Measurements from ENCODE around the gene COQ8A.

COQ8A gene

DNA sequence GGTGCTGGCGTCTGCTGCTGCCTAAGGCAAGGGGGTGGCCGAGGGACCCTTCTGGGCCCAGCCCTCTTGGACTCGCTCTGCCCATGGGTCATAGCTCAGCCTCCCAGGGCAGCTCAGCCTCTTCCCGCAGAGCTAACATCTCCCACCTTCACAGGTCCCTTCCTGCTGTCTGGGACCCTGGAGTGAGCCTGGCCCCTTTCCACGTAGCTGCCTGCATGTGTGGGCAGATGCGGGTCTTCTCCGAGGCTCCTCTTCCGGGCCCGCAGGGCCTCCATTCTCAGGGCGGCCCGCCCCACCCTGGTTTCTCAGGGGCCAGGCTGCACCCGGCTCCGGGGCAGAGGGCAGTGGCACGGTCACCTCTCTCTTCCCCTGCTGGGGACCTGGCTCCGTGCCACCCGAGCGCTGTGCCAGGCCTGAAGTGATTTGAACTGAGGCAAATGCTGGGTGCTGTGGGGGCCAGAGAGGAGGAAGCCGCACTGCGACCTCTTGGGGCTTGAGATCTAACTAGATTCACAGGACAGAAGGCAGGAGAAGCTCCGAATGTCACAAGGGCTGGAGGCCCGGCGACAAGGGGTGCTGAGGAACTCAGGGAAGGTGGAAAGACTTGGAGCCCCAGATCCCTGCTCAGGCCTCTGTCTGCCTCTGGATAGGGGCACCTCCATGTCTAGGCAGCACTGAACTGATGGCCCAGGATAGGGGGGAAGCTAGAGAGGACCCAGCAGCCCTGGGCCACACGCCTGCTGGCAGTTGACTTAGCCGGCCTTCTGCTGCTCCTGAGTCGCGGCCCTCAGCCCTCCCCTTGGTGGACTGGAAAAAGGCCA lies 40.7 kb downstream of the COQ8A start:
- H3K4me3 ChIP-seq (ENCODE audit: low read depth, low read length): no peak overlapping the region
- TF ChIP-seq, protein P1, sequence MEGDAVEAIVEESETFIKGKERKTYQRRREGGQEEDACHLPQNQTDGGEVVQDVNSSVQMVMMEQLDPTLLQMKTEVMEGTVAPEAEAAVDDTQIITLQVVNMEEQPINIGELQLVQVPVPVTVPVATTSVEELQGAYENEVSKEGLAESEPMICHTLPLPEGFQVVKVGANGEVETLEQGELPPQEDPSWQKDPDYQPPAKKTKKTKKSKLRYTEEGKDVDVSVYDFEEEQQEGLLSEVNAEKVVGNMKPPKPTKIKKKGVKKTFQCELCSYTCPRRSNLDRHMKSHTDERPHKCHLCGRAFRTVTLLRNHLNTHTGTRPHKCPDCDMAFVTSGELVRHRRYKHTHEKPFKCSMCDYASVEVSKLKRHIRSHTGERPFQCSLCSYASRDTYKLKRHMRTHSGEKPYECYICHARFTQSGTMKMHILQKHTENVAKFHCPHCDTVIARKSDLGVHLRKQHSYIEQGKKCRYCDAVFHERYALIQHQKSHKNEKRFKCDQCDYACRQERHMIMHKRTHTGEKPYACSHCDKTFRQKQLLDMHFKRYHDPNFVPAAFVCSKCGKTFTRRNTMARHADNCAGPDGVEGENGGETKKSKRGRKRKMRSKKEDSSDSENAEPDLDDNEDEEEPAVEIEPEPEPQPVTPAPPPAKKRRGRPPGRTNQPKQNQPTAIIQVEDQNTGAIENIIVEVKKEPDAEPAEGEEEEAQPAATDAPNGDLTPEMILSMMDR (IDR thresholded peaks at IDR 0.05; ENCODE audit: insufficient read depth, low read depth, low read length, missing control alignments): no peak
- DNase-seq (ENCODE audit: low read depth): no peak

DNA sequence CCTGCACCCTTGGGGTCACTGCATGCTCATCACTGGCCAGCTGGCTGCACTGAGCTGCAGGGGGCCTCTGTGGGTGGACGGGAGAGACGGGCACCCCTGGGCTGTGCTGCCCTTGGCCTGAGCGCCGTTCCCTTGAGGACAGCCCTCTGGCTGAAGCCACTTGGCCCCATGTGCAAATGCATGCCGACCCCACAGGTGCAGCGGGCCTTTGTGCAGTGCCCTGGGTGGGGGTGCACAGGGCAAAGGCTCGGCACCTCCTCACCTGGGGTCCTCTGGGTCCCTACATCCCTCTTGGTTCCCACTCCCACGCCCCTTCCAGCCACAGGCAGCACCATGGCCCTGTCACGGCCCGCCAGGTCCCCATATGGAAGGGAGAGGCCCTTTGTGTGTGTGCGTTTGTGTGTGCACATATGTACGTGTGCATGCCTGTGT lies 41.3 kb downstream of the COQ8A start:
- H3K4me3 ChIP-seq (ENCODE audit: low read depth, low read length): no peak overlapping the region
- DNase-seq (ENCODE audit: low read depth): no peak
- TF ChIP-seq, protein P1 (IDR thresholded peaks at IDR 0.05; ENCODE audit: insufficient read depth, low read depth, low read length, missing control alignments): no peak

DNA sequence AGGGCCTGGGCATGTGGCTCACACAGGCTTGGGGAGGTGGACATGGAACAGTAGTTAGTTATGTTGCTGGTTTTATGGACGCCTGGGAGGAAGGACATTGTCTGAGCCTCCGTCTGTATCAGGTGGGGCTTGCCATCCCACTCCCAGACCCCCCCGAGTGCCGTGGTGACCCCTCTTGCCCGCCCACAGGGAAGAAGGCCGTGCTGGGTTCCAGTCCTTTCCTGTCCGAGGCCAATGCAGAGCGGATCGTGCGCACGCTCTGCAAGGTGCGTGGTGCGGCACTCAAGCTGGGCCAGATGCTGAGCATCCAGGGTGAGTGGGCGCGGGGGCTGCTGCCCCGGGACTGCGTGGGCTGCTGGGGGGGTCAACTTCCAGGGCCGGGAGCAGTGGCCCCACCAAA lies 41.7 kb downstream of the COQ8A start:
- DNase-seq (ENCODE audit: low read depth): no peak

DNA sequence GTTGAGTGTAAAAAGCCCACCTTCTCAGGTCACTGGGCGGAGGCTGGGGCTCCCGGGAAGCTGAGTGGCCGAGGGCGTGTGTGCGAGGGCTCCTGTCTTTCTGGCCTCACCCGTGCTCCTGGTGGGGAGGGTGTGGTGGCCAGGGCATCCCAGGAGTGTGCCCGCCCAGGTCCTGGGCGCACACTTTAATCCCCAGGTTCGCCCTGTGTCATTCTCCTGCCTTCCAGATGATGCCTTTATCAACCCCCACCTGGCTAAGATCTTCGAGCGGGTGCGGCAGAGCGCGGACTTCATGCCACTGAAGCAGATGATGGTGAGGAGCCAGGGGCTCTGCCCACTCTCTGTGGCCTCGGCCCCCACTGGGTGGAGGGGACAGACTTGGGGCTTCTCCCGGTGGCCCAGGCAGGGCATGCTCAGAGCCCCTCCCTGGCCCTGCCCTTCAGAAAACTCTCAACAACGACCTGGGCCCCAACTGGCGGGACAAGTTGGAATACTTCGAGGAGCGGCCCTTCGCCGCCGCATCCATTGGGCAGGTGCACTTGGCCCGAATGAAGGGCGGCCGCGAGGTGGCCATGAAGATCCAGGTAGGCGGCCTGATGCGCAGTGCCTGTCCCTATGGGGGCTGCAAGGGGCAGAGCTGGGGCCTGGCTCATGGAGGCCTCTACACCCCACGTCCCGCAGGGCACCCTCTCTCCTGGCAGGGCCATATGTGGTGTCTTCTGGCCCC lies 42.5 kb downstream of the COQ8A start:
- no peak for DNase-seq (ENCODE audit: low read depth)
- H3K4me3 ChIP-seq (ENCODE audit: low read depth, low read length): no peak overlapping the region
- TF ChIP-seq, protein P1 (IDR thresholded peaks at IDR 0.05; ENCODE audit: insufficient read depth, low read depth, low read length, missing control alignments): no peak

More for the DNA sequence above, 41.7 kb downstream of the COQ8A start:
- TF ChIP-seq, protein P1 (IDR thresholded peaks at IDR 0.05; ENCODE audit: insufficient read depth, low read depth, low read length, missing control alignments): no peak
- no peak overlapping the region for H3K4me3 ChIP-seq (ENCODE audit: low read depth, low read length)

DNA sequence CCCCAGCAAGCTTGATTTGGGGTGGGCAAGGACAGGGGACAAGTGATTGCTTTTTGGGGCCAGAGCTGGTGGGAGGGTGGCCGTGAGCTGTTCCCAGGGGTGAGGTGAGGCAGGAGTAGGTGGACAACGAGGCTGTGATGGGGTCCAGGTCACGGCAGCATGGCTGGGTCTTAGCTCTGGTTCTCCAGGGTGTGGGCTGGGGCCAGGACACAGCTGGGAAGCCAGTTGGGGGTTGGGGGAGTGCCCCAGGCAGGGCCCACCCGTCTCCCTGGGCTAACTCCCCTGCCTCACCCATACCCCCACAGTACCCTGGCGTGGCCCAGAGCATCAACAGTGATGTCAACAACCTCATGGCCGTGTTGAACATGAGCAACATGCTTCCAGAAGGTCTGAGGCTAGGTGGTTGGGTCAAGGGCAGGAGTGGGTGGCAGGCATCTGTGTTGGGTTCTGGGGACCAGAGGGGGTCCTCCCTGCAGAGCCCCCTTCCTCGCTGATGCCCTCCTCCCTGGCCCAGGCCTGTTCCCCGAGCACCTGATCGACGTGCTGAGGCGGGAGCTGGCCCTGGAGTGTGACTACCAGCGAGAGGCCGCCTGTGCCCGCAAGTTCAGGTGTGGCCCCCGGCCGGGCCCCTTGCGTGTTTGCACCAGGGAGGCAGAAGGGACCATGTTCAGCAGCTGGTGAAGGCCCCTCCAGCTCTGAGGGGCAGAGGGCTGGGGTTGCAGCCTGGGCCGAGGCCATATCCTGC lies 43.3 kb downstream of the COQ8A start:
- no peak overlapping the region for H3K4me3 ChIP-seq (ENCODE audit: low read depth, low read length)
- no peak for DNase-seq (ENCODE audit: low read depth)
- TF ChIP-seq, protein P1 (IDR thresholded peaks at IDR 0.05; ENCODE audit: insufficient read depth, low read depth, low read length, missing control alignments): no peak

DNA sequence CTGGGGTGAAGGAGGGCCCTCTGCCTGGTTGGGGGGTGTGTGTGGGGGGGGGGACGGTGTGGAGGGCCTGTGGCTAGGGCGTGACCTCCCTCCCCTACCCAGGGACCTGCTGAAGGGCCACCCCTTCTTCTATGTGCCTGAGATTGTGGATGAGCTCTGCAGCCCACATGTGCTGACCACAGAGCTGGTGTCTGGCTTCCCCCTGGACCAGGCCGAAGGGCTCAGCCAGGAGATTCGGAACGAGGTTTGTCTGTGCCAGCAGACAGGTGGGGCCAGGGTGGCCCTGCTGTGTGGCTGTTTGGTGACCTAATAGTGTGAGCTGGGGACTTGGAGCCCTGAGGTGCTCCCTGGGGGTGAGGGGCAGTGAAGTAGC lies 43.9 kb downstream of the COQ8A start:
- H3K4me3 ChIP-seq (ENCODE audit: low read depth, low read length): no peak overlapping the region
- TF ChIP-seq, protein P1 (IDR thresholded peaks at IDR 0.05; ENCODE audit: insufficient read depth, low read depth, low read length, missing control alignments): no peak
- DNase-seq (ENCODE audit: low read depth): no peak

All from GM12865 (cell line).